ENCODE data around the gene RIMBP3C. TPM values are rescaled to one million over a fixed set of nuclear protein-coding genes. Genes with fewer than 3 reads are reported as not detected.

The RIMBP3C gene
- total and polyA plus RNA-seq, 10 of the 15 experiments (the other 5 are each of a cell fraction or from before 2014, with no cell fraction given) = 0.03 to 0.23 (median 0.08) TPM; not detected in 4

- TF ChIP-seq, protein P1, sequence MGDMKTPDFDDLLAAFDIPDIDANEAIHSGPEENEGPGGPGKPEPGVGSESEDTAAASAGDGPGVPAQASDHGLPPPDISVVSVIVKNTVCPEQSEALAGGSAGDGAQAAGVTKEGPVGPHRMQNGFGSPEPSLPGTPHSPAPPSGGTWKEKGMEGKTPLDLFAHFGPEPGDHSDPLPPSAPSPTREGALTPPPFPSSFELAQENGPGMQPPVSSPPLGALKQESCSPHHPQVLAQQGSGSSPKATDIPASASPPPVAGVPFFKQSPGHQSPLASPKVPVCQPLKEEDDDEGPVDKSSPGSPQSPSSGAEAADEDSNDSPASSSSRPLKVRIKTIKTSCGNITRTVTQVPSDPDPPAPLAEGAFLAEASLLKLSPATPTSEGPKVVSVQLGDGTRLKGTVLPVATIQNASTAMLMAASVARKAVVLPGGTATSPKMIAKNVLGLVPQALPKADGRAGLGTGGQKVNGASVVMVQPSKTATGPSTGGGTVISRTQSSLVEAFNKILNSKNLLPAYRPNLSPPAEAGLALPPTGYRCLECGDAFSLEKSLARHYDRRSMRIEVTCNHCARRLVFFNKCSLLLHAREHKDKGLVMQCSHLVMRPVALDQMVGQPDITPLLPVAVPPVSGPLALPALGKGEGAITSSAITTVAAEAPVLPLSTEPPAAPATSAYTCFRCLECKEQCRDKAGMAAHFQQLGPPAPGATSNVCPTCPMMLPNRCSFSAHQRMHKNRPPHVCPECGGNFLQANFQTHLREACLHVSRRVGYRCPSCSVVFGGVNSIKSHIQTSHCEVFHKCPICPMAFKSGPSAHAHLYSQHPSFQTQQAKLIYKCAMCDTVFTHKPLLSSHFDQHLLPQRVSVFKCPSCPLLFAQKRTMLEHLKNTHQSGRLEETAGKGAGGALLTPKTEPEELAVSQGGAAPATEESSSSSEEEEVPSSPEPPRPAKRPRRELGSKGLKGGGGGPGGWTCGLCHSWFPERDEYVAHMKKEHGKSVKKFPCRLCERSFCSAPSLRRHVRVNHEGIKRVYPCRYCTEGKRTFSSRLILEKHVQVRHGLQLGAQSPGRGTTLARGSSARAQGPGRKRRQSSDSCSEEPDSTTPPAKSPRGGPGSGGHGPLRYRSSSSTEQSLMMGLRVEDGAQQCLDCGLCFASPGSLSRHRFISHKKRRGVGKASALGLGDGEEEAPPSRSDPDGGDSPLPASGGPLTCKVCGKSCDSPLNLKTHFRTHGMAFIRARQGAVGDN (IDR thresholded peaks at IDR 0.05) = no peak
- TF ChIP-seq FOXK2 (IDR thresholded peaks at IDR 0.05) (no peak), HDAC2 (IDR thresholded peaks at IDR 0.05) (no peak), RCOR1 (conservative IDR thresholded peaks at IDR 0.05; ENCODE audit: low read depth, low read length) (0 out of 2 replicates have a peak, but pooled peaks have one; percentile 36), CUX1 (IDR thresholded peaks at IDR 0.05; ENCODE audit: insufficient replicate concordance, low read depth, low read length) (no peak), MTA2 (IDR thresholded peaks at IDR 0.05; ENCODE audit: low read depth) (peak; percentile 67), SPI1 (IDR thresholded peaks at IDR 0.05; ENCODE audit: borderline replicate concordance, insufficient read depth, low read depth, low read length) (peak; percentile 98), NRF1 (conservative IDR thresholded peaks at IDR 0.05; ENCODE audit: low read depth, low read length) (no peak), GATAD2B (conservative IDR thresholded peaks at IDR 0.05; ENCODE audit: low read depth) (peak; percentile 23; the same call in 1 of the 2 replicates), SUZ12 (IDR thresholded peaks at IDR 0.05; ENCODE audit: unreplicated experiment) (no peak), PML (IDR thresholded peaks at IDR 0.05; ENCODE audit: low read length) (no peak), CREB1 (IDR thresholded peaks at IDR 0.05; ENCODE audit: low read depth) (peak; percentile 15; the same call in 1 of the 2 replicates)
- TF ChIP-seq, protein P2, sequence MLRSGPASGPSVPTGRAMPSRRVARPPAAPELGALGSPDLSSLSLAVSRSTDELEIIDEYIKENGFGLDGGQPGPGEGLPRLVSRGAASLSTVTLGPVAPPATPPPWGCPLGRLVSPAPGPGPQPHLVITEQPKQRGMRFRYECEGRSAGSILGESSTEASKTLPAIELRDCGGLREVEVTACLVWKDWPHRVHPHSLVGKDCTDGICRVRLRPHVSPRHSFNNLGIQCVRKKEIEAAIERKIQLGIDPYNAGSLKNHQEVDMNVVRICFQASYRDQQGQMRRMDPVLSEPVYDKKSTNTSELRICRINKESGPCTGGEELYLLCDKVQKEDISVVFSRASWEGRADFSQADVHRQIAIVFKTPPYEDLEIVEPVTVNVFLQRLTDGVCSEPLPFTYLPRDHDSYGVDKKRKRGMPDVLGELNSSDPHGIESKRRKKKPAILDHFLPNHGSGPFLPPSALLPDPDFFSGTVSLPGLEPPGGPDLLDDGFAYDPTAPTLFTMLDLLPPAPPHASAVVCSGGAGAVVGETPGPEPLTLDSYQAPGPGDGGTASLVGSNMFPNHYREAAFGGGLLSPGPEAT (IDR thresholded peaks at IDR 0.05; ENCODE audit: low read depth) = peak; percentile 92
- TF ChIP-seq, protein P3, sequence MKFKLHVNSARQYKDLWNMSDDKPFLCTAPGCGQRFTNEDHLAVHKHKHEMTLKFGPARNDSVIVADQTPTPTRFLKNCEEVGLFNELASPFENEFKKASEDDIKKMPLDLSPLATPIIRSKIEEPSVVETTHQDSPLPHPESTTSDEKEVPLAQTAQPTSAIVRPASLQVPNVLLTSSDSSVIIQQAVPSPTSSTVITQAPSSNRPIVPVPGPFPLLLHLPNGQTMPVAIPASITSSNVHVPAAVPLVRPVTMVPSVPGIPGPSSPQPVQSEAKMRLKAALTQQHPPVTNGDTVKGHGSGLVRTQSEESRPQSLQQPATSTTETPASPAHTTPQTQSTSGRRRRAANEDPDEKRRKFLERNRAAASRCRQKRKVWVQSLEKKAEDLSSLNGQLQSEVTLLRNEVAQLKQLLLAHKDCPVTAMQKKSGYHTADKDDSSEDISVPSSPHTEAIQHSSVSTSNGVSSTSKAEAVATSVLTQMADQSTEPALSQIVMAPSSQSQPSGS (IDR thresholded peaks at IDR 0.05; ENCODE audit: low read length) = 0 out of 2 replicates have a peak, but pooled peaks have one; percentile 34
These were observed 36.7 kb upstream of the RIMBP3C start (continued) for GRCh38 chr22:21587803-21588611.

Data from GM12878 (cell line).